Activated CD4-positive, CD25-positive, alpha-beta regulatory T cell treated with anti-CD3 and anti-CD28 coated beads, Interleukin-2, amount 50 U/mL, for 16 hours (primary cell): ENCODE results near the gene PRLR.

Source experiments
- DNase-seq: peaks from one replicate; pipeline ENCODE4 v3.0.0-alpha.2; 2020; ENCODE audit warnings: low read depth, low spot score

Gene PRLR

GRCh38 chr5:35082530-35082929, 147.8 kb downstream of the PRLR start:
- no peak for DNase-seq

DNA sequence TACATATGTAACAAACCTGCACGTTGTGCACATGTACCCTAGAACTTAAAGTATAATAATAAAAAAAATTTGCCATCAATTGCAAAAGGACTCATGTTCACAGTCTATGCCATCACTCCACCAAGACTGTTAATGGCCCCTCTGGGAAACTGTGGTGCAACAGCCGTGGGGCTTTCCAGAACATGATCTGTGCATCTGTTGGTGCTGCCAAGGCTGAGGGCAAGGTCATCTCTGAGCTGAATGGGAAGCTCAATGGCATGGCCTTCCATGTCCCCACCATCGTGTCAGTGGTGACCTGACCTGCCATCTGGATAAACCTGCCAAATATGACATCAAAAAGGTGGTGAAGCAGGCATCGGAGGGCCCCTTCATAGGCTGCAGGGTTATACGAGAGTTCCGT, 149.2 kb downstream of the PRLR start:
- DNase-seq = no peak

- DNase-seq = no peak
Observed at GRCh38 chr5:35073160-35073559, 157.1 kb downstream of the PRLR start.

- DNase-seq = no peak
Observed at GRCh38 chr5:35069188-35069587, 161.1 kb downstream of the PRLR start.

DNA sequence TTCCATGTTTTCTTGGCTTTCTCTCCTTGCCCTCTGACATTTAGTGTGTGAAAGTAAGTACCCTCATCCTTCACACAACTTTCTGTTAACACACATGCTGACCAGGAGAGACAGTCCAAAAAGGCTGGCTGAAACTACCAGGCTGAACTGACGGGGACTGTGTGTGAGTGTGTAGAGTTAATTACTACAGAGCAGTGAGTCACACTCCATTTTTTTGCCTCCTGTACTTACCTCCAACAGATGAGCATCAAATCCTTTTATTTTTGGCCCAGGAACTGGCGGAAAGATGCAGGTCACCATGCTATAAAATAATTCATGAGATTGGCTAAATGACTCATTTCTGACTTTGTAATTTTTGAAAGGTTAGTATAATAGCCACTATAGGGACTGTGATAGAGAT, 162.3 kb downstream of the PRLR start:
- no peak for DNase-seq

DNA sequence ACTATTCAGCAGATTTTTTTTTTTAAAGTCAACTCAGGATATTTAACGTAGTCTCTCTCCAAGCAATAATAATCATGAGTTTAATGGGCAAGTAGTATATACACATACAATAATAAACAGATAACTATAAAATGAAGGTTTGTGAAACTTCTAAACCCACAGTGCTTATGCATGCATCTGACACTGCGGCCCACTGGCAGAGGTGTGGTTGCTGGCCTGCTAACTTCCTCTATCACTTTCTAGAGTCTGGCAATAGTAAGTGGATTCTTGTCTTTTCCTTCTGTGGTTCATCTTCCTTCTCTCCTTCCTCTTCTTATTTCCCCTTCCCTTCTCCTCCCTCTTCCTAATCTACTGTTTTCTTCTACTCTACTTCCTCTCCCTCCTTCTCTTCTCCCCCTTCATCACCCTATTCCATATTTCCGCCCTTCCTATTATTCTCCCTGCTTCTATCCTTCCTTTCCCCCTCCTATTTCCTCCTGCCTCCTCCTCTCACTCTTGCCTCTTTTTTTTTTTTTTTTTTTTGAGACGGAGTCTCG, 164.0 kb downstream of the PRLR start:
- no peak for DNase-seq

DNA sequence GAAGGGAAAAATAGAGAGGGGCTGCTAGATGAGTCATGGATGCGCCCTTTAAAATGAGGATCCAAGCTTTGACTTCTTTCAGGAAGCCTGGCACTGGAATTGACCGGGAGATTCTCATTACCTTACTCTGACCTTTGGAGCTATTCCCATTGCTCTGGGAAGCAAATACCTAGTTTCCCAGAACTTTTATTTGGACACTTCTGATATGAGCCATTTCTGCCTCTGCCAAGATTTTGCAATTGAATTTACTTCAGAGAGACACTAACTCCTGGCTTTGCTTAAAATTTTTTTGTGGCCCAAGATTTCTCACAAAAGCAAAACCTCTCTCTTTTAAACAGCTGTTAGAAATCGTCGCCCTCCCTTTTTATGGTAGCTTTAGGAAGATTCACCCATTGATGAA, 166.9 kb downstream of the PRLR start:
- DNase-seq = no peak

- no peak for DNase-seq
Observed at GRCh38 chr5:35061211-35061770, 169.0 kb downstream of the PRLR start.

DNA sequence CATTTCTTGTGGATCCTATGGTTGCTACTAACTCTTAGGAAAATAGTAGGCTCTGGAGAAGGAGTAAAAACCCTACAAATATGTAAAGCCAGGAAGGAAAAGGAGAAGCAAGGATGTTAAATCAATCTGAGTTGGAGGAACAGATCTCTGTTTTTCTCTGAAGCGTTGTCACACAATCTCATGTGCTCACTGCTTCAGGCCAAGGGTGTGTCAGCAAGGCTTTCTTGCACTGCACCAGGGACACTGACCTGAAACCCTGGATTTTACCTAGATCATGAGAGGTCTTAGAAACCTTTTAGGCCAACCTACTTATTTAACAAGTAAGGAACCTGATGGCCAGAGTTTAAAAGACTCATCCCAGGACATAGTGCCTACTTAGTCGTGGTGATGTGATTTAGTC, 170.1 kb downstream of the PRLR start:
- DNase-seq = no peak

DNA sequence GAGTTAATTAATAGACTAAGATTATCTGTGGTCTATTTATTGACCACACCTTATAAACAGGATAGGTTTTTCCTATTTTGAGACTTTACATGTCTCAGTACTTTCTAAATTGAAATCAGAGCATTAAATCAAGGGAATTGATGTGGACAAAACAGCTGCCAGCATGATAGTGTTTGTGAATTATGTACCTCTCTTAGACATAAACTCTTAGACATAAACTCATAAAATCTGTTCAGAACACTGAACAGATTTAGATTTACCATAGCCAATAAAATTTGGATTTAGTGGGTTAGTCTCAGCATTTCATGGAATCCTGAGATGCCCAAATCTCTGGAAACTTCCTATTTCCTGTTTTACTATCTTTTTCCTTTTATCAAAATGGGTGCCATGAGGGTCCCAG, 171.0 kb downstream of the PRLR start:
- DNase-seq = no peak

DNA sequence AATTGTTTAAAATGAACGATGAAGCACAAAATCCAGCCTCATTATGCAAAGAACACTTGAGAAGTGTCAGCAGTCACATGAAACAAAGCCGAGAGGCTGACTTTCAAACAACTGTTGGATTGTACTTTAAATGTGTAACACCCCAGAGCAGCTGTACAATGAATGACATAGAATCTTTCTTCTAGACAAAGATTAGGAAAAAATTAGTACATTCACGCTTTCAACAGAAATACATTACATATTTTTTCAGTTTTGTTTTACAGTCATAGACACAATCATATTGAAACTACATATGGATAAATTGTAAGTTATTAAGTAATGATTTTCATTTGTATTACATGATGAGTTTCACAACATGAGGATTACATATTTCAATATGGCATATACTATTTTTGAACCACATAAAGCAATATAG, 171.9 kb downstream of the PRLR start:
- no peak for DNase-seq

DNA sequence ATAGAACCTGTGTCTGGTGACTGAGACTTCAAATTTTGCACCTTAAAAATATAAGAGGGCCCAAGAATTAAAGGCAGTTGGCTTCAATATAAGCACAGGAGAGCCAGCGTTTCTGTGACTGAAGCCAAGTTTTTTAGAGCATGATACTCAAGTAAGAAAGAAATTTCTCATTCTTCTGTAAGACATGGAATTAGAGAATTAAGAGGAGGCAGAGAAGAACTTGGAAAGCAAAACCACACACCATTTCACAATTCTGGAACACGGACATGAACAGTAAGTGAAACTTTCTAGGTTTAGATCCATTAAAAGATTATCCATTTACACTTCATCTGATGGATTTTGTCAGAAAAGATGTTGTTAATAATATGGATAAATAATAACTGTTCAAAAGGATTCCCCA, 173.6 kb downstream of the PRLR start:
- DNase-seq = no peak

DNA sequence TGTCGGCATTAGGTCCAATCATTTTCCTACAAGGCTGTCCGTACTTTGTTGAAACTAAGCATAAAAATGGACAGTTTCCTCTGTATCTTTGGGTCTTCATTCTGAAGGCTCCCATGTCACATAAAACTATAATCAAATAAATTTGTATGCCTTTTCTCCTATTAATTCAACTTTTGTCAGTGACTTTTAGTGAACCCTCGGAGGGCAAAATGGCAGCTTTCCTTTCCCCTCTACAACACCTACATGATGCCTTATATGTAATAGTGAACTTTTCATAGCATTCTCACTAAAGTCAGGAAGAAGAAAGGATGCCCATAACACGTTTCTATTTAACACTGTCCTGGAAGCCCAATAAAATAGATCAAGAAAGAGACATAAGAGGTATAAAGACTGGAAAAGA, 177.4 kb downstream of the PRLR start:
- DNase-seq = no peak

- DNase-seq = no peak
Observed at GRCh38 chr5:35050541-35051126, 179.7 kb downstream of the PRLR start.

DNA sequence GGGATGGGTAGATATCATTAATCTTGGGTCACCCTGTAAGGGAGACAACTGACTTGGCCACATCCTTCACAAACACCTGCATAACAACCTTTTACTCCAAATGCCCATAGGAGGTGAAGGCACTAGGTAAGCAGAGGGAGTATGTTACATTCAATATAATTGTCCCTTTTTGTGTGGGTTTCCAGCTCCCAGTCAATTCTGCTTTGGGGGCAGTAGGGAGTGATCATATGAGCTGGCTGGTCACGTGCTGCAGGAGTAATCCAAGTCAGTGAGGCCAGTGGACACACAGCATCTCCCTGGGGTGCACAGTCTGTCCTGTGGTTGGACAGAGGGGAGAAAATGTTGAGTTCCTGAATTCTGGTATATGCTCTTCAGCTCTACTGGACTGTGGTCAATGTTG, 181.4 kb downstream of the PRLR start:
- no peak for DNase-seq

DNA sequence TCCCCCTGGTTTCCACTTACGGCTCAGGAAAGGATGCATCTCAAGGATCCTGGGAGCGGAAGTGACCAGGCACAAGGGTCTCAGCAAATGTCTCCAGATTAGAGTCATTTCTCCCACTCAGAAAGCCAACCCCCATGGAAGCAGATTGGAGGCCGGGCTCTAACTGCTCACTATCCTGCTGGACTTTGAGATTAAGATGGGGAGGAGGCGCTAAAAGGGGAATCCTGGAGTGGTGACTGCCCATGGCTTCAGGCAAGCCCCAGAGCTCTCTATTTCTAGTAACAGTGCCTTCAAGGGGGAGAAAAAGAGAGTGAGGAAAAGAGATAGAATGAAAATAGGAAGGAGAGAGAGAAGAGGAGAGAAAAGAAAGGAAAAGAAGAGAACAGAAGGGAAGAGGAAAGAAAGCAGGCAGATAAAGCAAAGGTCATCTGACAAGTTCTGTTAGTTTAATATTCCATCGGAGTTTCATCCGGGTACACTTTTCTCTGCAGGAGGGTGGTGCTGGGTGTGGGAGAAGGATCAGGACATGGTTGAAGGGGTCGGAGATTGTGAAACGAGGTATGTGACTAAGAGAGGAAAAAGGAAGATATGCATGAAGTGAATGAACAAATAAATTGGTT, 182.4 kb downstream of the PRLR start, which contains the start of gene AGXT2:
TSS of gene AGXT2 (minus strand) at position 165 of the 620 bp plus-strand sequence. CDS start at position 108, 57 bp downstream.
- no peak for DNase-seq

DNA sequence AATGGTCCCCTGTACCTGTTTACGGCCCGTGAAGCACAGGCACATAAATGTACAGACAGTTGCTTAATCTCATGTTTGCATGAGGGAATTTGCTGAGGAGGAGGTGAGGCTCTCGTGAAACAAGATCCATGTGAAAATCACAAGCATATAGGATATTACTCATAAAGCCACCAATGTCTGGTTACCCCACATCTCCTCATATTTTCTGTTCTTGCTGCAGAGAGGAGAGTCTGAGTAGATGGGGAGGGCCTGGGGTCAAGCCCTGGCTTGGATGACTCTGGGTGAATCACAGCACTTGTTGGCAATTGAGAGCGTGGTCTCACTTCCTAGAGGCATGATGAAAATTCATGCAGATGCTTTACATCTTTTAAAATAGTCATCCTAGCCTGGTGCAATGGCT, 183.5 kb downstream of the PRLR start:
- DNase-seq = no peak

- no peak for DNase-seq
Observed at GRCh38 chr5:35045280-35045679, 185.0 kb downstream of the PRLR start.

GRCh38 chr5:35044649-35045048, 185.6 kb downstream of the PRLR start:
- no peak for DNase-seq

DNA sequence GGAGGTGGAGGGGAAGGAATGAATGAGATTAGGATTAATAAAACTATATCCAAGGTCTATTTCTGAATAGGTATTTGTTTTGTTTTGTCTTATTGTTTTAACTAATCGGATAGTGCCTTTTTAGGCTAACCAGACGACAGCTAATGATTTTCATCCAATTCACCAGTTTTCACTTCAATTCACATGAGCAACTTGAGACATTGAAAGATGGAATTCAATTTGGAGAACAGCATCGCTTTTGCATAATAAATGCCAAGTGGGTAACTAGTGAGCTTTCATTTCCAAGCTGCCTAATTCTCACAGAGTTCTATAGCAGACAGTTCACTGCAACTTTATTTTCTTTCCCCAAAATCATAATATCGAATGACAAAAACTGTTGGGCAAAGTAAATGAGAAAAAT, 187.5 kb downstream of the PRLR start:
- no peak for DNase-seq

- DNase-seq = no peak
Observed at GRCh38 chr5:35041261-35041660, 189.0 kb downstream of the PRLR start.

- DNase-seq = no peak
Observed at GRCh38 chr5:35038891-35039290, 191.4 kb downstream of the PRLR start.

- DNase-seq = no peak
Observed at GRCh38 chr5:35036536-35036935, 193.8 kb downstream of the PRLR start.
